Measurements from ENCODE around the gene LYPD6. TPM values are rescaled to one million over a fixed set of nuclear protein-coding genes. Genes with fewer than 3 reads are reported as not detected.

Gene LYPD6
- total RNA-seq, 1 experiment from 2014 or later = 0.74 TPM

DNA sequence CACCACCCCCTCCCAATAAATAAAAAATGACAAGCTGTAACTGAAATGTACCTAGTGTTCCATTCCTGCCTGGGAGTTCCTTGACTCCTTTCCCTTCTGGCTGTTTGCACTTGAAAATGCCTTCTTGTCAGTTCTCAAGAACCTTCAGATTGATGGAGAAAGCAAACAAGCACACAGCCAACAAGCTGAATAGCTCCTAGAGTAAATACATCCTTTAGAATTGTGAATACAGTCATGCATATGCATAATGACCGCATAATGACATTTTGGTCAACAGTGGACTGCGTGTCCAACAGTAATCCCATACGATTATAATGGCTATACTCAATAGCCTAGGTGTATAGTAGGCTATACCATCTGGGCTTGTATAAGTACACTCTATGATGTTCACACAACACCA, 97.0 kb downstream of the LYPD6 start:
- intact Hi-C loops (cut with micrococcal nuclease; ENCODE audit: unreplicated experiment) = no loop called here
- BruUV-seq (replicated peaks) = no TSS peak

DNA sequence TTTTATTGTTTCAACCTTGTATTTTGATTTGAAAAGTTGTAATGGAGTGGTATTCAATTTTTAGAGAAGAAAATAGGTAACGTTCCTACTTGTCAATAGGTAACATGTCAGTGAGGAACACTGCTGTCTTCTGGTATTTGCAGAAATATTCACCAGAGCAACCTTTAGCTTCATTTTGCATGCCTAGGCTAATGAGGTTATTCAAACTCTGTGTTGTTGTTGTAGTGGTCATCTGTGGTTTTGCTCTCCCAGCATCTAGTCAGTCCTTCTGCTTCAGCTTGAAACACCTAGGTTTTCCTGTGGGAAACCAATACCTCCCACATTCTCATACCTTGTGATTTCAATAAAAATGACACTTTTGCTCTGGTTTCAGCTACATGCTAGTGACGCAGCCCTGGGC, 98.4 kb downstream of the LYPD6 start:
- intact Hi-C loops (cut with micrococcal nuclease; ENCODE audit: unreplicated experiment) = no loop called here
- TF ChIP-seq, protein P1, sequence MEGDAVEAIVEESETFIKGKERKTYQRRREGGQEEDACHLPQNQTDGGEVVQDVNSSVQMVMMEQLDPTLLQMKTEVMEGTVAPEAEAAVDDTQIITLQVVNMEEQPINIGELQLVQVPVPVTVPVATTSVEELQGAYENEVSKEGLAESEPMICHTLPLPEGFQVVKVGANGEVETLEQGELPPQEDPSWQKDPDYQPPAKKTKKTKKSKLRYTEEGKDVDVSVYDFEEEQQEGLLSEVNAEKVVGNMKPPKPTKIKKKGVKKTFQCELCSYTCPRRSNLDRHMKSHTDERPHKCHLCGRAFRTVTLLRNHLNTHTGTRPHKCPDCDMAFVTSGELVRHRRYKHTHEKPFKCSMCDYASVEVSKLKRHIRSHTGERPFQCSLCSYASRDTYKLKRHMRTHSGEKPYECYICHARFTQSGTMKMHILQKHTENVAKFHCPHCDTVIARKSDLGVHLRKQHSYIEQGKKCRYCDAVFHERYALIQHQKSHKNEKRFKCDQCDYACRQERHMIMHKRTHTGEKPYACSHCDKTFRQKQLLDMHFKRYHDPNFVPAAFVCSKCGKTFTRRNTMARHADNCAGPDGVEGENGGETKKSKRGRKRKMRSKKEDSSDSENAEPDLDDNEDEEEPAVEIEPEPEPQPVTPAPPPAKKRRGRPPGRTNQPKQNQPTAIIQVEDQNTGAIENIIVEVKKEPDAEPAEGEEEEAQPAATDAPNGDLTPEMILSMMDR (conservative IDR thresholded peaks at IDR 0.05) = no peak
- no peak for TF ChIP-seq EZH2 (IDR thresholded peaks at IDR 0.05; ENCODE audit: low read depth)

More for the DNA sequence above, 97.0 kb downstream of the LYPD6 start:
- Histone ChIP-seq H3K36me3 (ENCODE audit: low read depth) (no peaks in the 10 kb centered on the region), H3K4me3 (no peak overlapping the region), H3K4me1 (replicated peaks; ENCODE audit: insufficient read depth) (peaks cover 25% of the 10 kb centered on the region), H3F3A (ENCODE audit: insufficient read depth, low read depth) (peaks cover 11% of the 10 kb centered on the region; the same call in 1 of the 2 replicates), H3K27me3 (ENCODE audit: insufficient read depth, low read depth) (no peaks in the 10 kb centered on the region), H4K20me1 (ENCODE audit: insufficient read depth) (no peaks in the 10 kb centered on the region), H2AFZ (no peak overlapping the region), H3K79me2 (ENCODE audit: low read depth) (no peaks in the 10 kb centered on the region), H3K4me2 (no peak overlapping the region), H3K27ac (no peak overlapping the region), H3K9me2 (ENCODE audit: insufficient read depth) (no peaks in the 10 kb centered on the region), H3K9me3 (ENCODE audit: insufficient read depth, low read depth) (no peaks in the 10 kb centered on the region)
- ChIA-PET POLR2A (ENCODE audit: unreplicated experiment) (interaction anchor here (0.6 kb wide), 1 partner anchor 135 kb away, joined by 4 read pairs; no protein-coding TSS in a partner anchor), CTCF (no interaction called here)
- TF ChIP-seq, protein P1 (conservative IDR thresholded peaks at IDR 0.05) = no peak
- TF ChIP-seq EZH2 (IDR thresholded peaks at IDR 0.05; ENCODE audit: low read depth) = no peak
- DNase-seq = no peak

DNA sequence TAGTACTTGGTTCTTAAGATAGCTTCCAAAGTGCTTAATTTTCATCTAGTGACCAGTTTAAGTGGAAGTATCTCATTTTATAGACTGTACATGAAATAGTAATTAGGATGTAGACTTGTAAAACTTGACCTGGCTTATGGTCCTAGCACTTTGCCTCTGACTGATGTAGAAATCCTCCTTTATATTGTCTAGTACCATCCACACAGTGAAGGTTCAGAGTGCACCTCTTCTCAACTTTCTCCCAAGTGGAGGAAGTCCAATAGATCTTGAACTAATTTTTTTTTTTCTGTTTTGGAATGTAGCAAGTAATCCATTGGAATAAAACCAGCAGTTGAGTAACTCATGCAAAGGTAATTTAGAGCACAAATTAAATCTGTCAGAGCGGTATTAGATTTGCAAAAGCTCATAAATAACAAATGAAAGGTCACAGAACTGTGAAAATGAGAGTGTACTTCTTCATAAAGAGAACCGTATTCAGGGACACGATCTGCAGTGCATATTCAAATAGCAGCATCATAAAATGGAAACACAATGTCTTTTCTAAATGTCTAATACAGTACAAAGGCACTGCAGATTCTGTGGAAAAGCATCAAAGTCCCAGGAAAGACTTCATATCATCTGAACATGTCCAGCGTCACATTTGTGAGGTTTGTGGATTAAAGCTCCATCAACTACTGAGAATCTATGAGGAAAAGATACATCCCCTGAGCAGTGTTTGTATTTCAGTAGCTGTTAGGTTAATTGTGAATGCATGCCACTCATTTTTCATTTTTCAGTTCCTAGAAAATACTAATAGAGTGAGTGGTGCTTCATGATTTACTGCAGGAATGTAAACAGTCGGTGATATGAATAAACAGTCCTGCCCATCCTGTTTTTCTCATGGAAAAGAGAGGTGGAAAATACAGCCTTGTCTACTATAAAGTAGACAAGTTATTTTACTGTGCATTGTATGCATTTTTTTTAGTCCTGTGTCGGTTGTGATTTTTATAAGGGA, 100.7 kb downstream of the LYPD6 start:
- intact Hi-C loops (cut with micrococcal nuclease; ENCODE audit: unreplicated experiment) = no loop called here
- Histone ChIP-seq H3K36me3 (ENCODE audit: low read depth) (no peaks in the 10 kb centered on the region), H3K9me3 (ENCODE audit: insufficient read depth, low read depth) (no peaks in the 10 kb centered on the region), H3F3A (ENCODE audit: insufficient read depth, low read depth) (no peaks in the 10 kb centered on the region), H3K4me3 (no peak overlapping the region), H3K27ac (no peak overlapping the region), H4K20me1 (ENCODE audit: insufficient read depth) (no peaks in the 10 kb centered on the region), H3K27me3 (ENCODE audit: insufficient read depth, low read depth) (no peaks in the 10 kb centered on the region), H2AFZ (no peak overlapping the region), H3K4me2 (no peak overlapping the region), H3K9me2 (ENCODE audit: insufficient read depth) (no peaks in the 10 kb centered on the region), H3K4me1 (replicated peaks; ENCODE audit: insufficient read depth) (peaks cover 6% of the 10 kb centered on the region; the same call in 1 of the 2 replicates), H3K79me2 (ENCODE audit: low read depth) (no peaks in the 10 kb centered on the region)
- CTCF ChIA-PET = no interaction called here
- TF ChIP-seq EZH2 (IDR thresholded peaks at IDR 0.05; ENCODE audit: low read depth) = no peak
- TF ChIP-seq, protein P1 (conservative IDR thresholded peaks at IDR 0.05) = no peak
- POLR2A ChIA-PET (ENCODE audit: unreplicated experiment) = no interaction called here
- DNase-seq = peak in 1 of 2 experiments; percentile 48
- no TSS peak for BruUV-seq (replicated peaks)

More for the DNA sequence above, 98.4 kb downstream of the LYPD6 start:
- H3K9me2 ChIP-seq (ENCODE audit: insufficient read depth) = no peaks in the 10 kb centered on the region
- no peaks in the 10 kb centered on the region for H3K9me3 ChIP-seq (ENCODE audit: insufficient read depth, low read depth)
- H3K27me3 ChIP-seq (ENCODE audit: insufficient read depth, low read depth) = no peaks in the 10 kb centered on the region
- H3K36me3 ChIP-seq (ENCODE audit: low read depth) = no peaks in the 10 kb centered on the region
- no peak overlapping the region for H2AFZ ChIP-seq
- DNase-seq = no peak
- H3K4me3 ChIP-seq = no peak overlapping the region
- peaks cover 11% of the 10 kb centered on the region; the same call in 1 of the 2 replicates for H3K4me1 ChIP-seq (replicated peaks; ENCODE audit: insufficient read depth)
- ChIA-PET CTCF (no interaction called here), POLR2A (ENCODE audit: unreplicated experiment) (no interaction called here)
- H4K20me1 ChIP-seq (ENCODE audit: insufficient read depth) = no peaks in the 10 kb centered on the region
- BruUV-seq (replicated peaks) = no TSS peak
- H3K27ac ChIP-seq = no peak overlapping the region
- H3K4me2 ChIP-seq = no peak overlapping the region
- no peaks in the 10 kb centered on the region for H3F3A ChIP-seq (ENCODE audit: insufficient read depth, low read depth)
- no peaks in the 10 kb centered on the region for H3K79me2 ChIP-seq (ENCODE audit: low read depth)

All from PC-9 (cell line).